NT2/D1 (cell line): ENCODE results near the gene NEO1.

ENCODE experiments used
- SUZ12 ChIP-seq: IDR thresholded peaks from 2 replicates; pipeline ENCODE4 v1.6.1; 2011; ENCODE audit not compliant: insufficient read length, insufficient read depth; ENCODE audit errors: extremely low read depth
- YY1 ChIP-seq: IDR thresholded peaks from 2 replicates; pipeline ENCODE4 v1.6.1; 2011; ENCODE audit not compliant: insufficient read length, insufficient read depth
- ZNF274 ChIP-seq: IDR thresholded peaks from 2 replicates; pipeline ENCODE4 v1.6.1; 2011; ENCODE audit warnings: mild to moderate bottlenecking, low read depth, low read length

DNA sequence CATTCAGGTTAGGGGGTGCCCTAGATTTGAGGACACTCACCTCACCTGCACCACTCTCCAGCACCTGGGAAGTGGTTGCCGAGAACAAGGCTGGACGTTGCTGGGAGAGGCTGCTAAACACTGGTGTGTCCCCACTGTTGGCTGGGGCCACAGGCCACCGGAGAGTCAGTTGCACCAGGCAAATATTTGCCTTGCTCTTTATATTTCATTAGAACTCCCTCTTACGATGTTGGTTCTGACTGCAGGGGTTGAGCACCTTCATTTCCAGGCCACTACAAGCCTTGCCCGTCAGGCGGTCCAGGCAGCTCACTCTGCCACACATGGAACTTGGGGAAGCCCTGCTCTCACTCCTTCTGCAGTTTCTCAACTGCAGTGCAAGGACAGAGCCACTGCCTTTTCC is 285.8 kb downstream of the NEO1 start:
- TF ChIP-seq YY1: no peak
- TF ChIP-seq SUZ12: no peak
- no peak for TF ChIP-seq ZNF274
